GM12865 (cell line): ENCODE results near the gene TMEM100.

Experiments used
- DNase-seq: peaks from one replicate; pipeline ENCODE4 v3.0.0; 2010; ENCODE audit warnings: low read depth
- H3K4me3 ChIP-seq: 2 replicates; pipeline ENCODE4 v1.5.1; 2011; ENCODE audit warnings: mild to moderate bottlenecking, low read depth, low read length, control low read depth
- TF ChIP-seq, protein P1 (sequence below): IDR thresholded peaks from 2 replicates; pipeline ENCODE4 v1.5.1; 2011; ENCODE audit warnings: low read length, control low read depth, low read depth, inconsistent platforms; ENCODE audit not compliant: insufficient read depth; ENCODE audit errors: missing control alignments

TMEM100 gene, protein sequence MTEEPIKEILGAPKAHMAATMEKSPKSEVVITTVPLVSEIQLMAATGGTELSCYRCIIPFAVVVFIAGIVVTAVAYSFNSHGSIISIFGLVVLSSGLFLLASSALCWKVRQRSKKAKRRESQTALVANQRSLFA

DNA sequence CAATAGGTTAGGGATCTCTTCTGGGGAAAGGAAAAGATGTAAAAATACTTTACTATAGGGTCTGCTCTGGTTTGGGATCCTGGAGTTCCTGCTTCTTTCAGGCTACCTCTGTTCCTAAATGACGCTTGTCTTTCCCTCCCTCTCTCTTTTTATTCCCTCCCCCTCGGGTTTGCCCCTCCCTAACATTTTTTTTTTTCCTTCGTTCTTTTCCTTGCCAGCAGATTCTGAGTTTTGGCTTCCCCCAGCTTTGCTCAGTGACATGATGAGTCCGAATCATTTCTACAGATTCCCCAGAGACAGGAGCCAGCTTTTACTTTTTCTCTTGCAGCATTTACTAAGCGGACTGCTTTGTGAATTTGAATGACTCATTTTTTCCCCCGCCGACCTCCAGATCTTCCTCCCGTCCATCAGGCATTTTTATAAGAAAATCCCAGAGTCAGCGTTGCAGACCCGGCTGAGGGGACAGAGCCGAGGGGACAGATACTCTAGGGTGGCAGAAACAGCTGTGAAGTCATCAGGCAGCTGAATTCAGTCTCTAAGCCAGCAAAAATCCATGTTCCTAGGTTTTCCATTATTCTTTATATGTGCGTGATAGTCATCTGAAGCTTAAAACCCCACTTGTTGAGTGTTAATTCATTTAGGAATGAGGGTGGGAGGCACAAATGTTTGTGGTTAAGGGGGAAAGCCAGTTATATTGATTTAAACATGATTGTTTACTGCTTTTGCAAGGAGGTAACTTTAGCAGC is at the start of gene TMEM100:
Gene TMEM100, minus strand, starts transcription at position 123 of the 746 bp plus-strand sequence. CDS start 1,794 bp downstream, outside the sequence.
- TF ChIP-seq, protein P1, sequence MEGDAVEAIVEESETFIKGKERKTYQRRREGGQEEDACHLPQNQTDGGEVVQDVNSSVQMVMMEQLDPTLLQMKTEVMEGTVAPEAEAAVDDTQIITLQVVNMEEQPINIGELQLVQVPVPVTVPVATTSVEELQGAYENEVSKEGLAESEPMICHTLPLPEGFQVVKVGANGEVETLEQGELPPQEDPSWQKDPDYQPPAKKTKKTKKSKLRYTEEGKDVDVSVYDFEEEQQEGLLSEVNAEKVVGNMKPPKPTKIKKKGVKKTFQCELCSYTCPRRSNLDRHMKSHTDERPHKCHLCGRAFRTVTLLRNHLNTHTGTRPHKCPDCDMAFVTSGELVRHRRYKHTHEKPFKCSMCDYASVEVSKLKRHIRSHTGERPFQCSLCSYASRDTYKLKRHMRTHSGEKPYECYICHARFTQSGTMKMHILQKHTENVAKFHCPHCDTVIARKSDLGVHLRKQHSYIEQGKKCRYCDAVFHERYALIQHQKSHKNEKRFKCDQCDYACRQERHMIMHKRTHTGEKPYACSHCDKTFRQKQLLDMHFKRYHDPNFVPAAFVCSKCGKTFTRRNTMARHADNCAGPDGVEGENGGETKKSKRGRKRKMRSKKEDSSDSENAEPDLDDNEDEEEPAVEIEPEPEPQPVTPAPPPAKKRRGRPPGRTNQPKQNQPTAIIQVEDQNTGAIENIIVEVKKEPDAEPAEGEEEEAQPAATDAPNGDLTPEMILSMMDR: no peak
- DNase-seq: no peak
- H3K4me3 ChIP-seq: no peak within 1 kb of the TSS

DNA sequence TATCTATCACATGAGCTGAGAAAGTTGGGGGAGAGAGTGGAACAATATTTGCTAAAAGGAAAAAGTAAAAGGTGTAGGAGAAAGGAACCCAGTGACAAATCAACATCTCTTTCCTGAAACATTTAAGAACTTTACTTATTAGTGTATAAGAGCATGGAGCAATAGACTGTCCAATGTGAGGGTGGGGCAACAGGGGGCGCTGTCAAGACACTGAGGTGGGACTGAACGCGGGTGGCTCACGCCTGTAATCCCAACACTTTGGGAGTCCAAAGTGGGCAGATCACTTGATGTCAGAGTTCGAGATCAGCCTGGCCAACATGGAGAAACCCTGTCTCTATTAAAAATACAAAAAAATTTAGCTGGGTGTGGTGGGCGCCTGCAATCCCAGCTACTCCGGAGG is 49.4 kb upstream of the TMEM100 start:
- TF ChIP-seq, protein P1: no peak
- no peak for DNase-seq
- no peak overlapping the region for H3K4me3 ChIP-seq

DNA sequence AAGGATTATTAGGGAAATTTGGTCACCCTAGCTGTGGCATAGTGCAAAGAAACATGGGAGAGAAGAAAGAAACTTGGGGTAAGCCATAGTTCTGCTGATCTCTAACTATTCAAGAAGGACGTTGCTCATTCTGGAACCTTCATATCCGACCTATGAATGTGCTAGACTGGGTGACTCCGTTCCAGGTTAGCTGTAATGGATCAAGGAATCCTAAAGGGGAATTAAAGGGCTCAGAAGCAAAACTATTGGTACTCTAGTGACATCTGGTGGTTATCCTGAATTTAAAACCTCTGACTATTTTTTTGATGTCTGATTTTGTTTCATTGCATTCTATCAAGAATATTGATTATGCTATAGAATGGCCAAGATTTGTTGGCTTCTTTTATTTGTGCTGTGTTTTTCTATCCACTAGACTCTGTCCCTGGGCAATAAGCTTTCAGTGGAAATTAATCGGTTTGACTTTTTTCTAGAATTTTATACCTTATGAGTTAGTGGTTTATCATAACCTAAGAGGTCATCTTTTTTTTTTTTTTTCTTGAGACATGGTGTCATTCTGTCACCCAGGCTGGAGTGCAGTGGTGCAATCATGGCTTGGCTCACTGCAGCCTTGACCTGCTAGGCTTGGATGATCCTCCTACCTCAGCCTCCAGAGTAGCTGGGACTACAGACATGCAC is 47.7 kb upstream of the TMEM100 start:
- peak; percentile 42 for DNase-seq
- no peak overlapping the region for H3K4me3 ChIP-seq
- TF ChIP-seq, protein P1: peak; percentile 29

DNA sequence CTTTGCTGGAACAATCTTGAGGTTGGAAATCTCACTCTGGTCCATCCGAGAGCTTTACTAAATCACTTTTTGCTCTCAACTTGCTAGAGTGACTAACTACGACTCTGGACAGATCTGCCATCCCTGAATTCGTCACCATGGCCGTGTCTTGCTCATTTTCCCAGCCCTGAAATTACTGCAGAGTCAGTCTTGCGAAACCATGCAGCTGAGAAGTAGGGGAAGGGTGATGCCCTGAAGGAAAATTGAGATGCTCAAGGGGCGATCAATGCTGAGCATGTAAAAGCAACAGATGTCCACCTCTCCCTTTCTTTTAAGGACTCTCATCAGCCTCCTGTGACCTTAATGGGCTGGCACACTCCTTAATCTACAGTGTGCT is 46.9 kb upstream of the TMEM100 start:
- no peak for DNase-seq
- no peak overlapping the region for H3K4me3 ChIP-seq
- TF ChIP-seq, protein P1: no peak

DNA sequence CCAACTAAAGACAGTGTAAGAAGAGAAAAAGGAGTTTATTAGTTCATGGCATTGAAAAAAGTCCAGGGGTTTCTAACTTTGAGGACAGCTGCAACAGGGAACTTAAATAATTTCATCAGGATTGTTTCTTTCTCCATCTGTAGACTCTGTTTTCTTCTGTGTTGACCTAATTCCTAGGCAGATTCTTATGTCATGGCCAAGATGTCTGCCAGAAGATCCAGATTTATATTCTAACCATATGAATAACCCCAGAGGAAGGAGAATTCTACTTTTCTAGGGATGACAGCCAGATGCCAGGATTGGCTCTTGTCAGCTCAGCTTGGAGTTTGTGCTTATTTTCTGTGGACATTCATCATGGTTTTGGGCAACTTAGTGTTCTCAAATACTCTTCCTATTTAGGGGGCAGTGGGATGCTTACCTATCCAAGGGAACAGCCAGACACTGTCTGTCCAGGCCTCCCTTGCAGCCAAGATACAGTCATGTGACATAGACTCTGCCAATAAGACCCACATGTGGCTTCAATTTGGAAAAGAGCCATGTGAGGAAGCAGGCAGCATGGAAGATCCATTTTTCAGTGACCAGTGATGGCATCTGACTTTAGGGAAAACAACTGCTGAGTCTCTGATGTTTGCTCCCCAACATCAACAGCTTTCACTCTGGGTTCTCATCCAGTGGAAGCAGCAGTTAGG is 46.4 kb upstream of the TMEM100 start:
- H3K4me3 ChIP-seq: no peak overlapping the region
- TF ChIP-seq, protein P1: no peak
- no peak for DNase-seq

DNA sequence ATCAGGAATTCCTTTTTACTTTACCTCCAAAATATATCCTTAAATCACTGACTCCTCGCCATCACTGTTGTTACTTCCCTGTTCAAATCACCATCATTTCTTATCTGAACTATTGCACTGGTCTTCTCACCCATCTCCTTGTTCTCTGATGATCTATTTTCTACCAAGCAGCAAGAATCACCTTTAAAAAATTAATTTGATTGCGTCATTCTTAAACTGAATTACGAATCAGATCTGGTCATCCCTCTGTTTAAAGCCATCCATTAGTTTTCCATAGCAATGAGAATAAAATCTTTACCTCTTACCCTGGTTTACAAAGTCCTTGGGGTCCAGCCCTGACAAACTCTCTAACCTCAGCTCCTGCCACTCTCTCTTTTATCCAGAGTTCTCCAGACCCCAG is 42.8 kb upstream of the TMEM100 start:
- DNase-seq: no peak
- TF ChIP-seq, protein P1: no peak
- no peak overlapping the region for H3K4me3 ChIP-seq
